ENCODE measurements around the gene STKLD1.
A peak's percentile ranks its signal among the peaks of the same experiment; 100 is the strongest.
"Not testable (repeated sequence)": the region's sequence is repeated elsewhere in the genome, so short reads cannot be mapped to it uniquely, and the experiment has no call there.

STKLD1 gene

GRCh38 chr9:133443982-133444381 is 67.8 kb downstream of the STKLD1 start:
- DNase-seq (ENCODE audit: low spot score), result no peak

GRCh38 chr9:133445293-133445969 is 69.3 kb downstream of the STKLD1 start:
- DNase-seq (ENCODE audit: low spot score), result no peak

- DNase-seq (ENCODE audit: low spot score), result no peak
Observed at GRCh38 chr9:133448487-133448972, 72.4 kb downstream of the STKLD1 start.

GRCh38 chr9:133449760-133450159 is 73.6 kb downstream of the STKLD1 start:
- no peak for DNase-seq (ENCODE audit: low spot score)

- not testable (repeated sequence) for DNase-seq (ENCODE audit: low spot score)
Observed at GRCh38 chr9:133451865-133452264, 75.7 kb downstream of the STKLD1 start.

- DNase-seq (ENCODE audit: low spot score), result no peak
Observed at GRCh38 chr9:133452562-133452961, 76.4 kb downstream of the STKLD1 start.

GRCh38 chr9:133453651-133454050 is 77.5 kb downstream of the STKLD1 start:
- peak; percentile 47 for DNase-seq (ENCODE audit: low spot score)

GRCh38 chr9:133454325-133454724 is 78.2 kb downstream of the STKLD1 start:
- no peak for DNase-seq (ENCODE audit: low spot score)

GRCh38 chr9:133454943-133455673 is 78.9 kb downstream of the STKLD1 start:
- no peak for DNase-seq (ENCODE audit: low spot score)
